Stimulated activated CD4-positive, alpha-beta T cell treated with anti-CD3 and anti-CD28 coated beads, Interleukin-2, amount 100 ng/mL, for 48 hours (primary cell): ENCODE measurements around the gene HS3ST4.

ENCODE experiments used
- DNase-seq, 2 donors: peaks; one replicate each; pipeline ENCODE4 v3.0.0-alpha.2; 2020

The HS3ST4 gene

GRCh38 chr16:26128296-26128695 is 436.5 kb downstream of the HS3ST4 start:
- no peak for DNase-seq

- DNase-seq, result no peak
These were observed 438.2 kb downstream of the HS3ST4 start for GRCh38 chr16:26129997-26130396.

GRCh38 chr16:26133416-26134093 is 441.8 kb downstream of the HS3ST4 start:
- no peak for DNase-seq

GRCh38 chr16:26134588-26134987 is 442.8 kb downstream of the HS3ST4 start:
- DNase-seq, result no peak

GRCh38 chr16:26137956-26138355 is 446.2 kb downstream of the HS3ST4 start:
- no peak for DNase-seq

- DNase-seq, result no peak
These were observed 447.3 kb downstream of the HS3ST4 start for GRCh38 chr16:26139091-26139490.

- DNase-seq, result no peak
These were observed 448.1 kb downstream of the HS3ST4 start for GRCh38 chr16:26139884-26140283.

GRCh38 chr16:26149364-26150190 is 457.8 kb downstream of the HS3ST4 start:
- no peak for DNase-seq

- no peak for DNase-seq
These were observed 463.5 kb downstream of the HS3ST4 start for GRCh38 chr16:26155221-26155620.

GRCh38 chr16:26157319-26157718 is 465.6 kb downstream of the HS3ST4 start:
- DNase-seq, result no peak

GRCh38 chr16:26158142-26158759 is 466.5 kb downstream of the HS3ST4 start:
- no peak for DNase-seq

- DNase-seq, result no peak
These were observed 469.9 kb downstream of the HS3ST4 start for GRCh38 chr16:26161461-26162180.

GRCh38 chr16:26169473-26169872 is 477.7 kb downstream of the HS3ST4 start:
- no peak for DNase-seq

GRCh38 chr16:26175944-26176343 is 484.2 kb downstream of the HS3ST4 start:
- DNase-seq, result no peak

GRCh38 chr16:26177438-26177837 is 485.7 kb downstream of the HS3ST4 start:
- no peak for DNase-seq

- no peak for DNase-seq
These were observed 486.5 kb downstream of the HS3ST4 start for GRCh38 chr16:26178298-26178697.

- no peak for DNase-seq
These were observed 494.4 kb downstream of the HS3ST4 start for GRCh38 chr16:26186091-26186615.
